IPS-18c (cell line): ENCODE data around the gene SLC12A9.
"Not testable (repeated sequence)": the region's sequence is repeated elsewhere in the genome, so short reads cannot be mapped to it uniquely, and the experiment has no call there.

Source experiments
- H3K4me3 ChIP-seq: 2 replicates; pipeline ENCODE4 v1.7.0; 2013; ENCODE audit warnings: low read depth, mild to moderate bottlenecking, low read length, moderate library complexity; ENCODE audit not compliant: insufficient read depth
- H3K9me3 ChIP-seq: one replicate; pipeline ENCODE4 v1.6.1; 2013; ENCODE audit warnings: mild to moderate bottlenecking, low read length, moderate library complexity; ENCODE audit not compliant: control insufficient read depth, insufficient read depth

The SLC12A9 gene

GRCh38 chr7:100852048-100852872, at the start of gene SLC12A9:
SLC12A9 (plus strand) TSS chr7:100852713; CDS start chr7:100854198, 1,485 bp downstream.
- H3K9me3 ChIP-seq: no peaks in the 10 kb centered on the region

GRCh38 chr7:100802951-100803350, 49.6 kb upstream of the SLC12A9 start:
- Histone ChIP-seq H3K4me3 (no peak overlapping the region), H3K9me3 (no peaks in the 10 kb centered on the region)

More at GRCh38 chr7:100852048-100852872, at the start of gene SLC12A9:
- peak within 1 kb of the TSS; percentile 89 for H3K4me3 ChIP-seq

GRCh38 chr7:100803398-100804161, 48.9 kb upstream of the SLC12A9 start:
- Histone ChIP-seq H3K9me3 (no peaks in the 10 kb centered on the region), H3K4me3 (no peak overlapping the region)

GRCh38 chr7:100804681-100805431, 47.7 kb upstream of the SLC12A9 start:
- Histone ChIP-seq H3K4me3 (no peak overlapping the region; the same call in 1 of the 2 replicates), H3K9me3 (no peaks in the 10 kb centered on the region)

GRCh38 chr7:100806276-100806675, 46.2 kb upstream of the SLC12A9 start:
- Histone ChIP-seq H3K9me3 (no peaks in the 10 kb centered on the region), H3K4me3 (no peak overlapping the region)

GRCh38 chr7:100806883-100807282, 45.6 kb upstream of the SLC12A9 start:
- not testable (repeated sequence) for H3K4me3 ChIP-seq, H3K9me3 ChIP-seq

- no peaks in the 10 kb centered on the region for H3K9me3 ChIP-seq
- no peak overlapping the region for H3K4me3 ChIP-seq
These were observed 44.1 kb upstream of the SLC12A9 start for GRCh38 chr7:100808354-100808875.

GRCh38 chr7:100811480-100811879, 41.0 kb upstream of the SLC12A9 start:
- H3K9me3 ChIP-seq: no peaks in the 10 kb centered on the region
- H3K4me3 ChIP-seq: no peak overlapping the region

GRCh38 chr7:100812729-100813128, 39.8 kb upstream of the SLC12A9 start:
- H3K9me3 ChIP-seq: no peaks in the 10 kb centered on the region
- H3K4me3 ChIP-seq: no peak overlapping the region

GRCh38 chr7:100816515-100816914, 36.0 kb upstream of the SLC12A9 start:
- not testable (repeated sequence) for H3K4me3 ChIP-seq

GRCh38 chr7:100817097-100817496, 35.4 kb upstream of the SLC12A9 start:
- Histone ChIP-seq H3K4me3 (no peak overlapping the region), H3K9me3 (no peaks in the 10 kb centered on the region)

More at GRCh38 chr7:100816515-100816914, 36.0 kb upstream of the SLC12A9 start:
- not testable (repeated sequence) for H3K9me3 ChIP-seq

GRCh38 chr7:100818366-100818765, 34.1 kb upstream of the SLC12A9 start:
- no peaks in the 10 kb centered on the region for H3K9me3 ChIP-seq
- no peak overlapping the region for H3K4me3 ChIP-seq

GRCh38 chr7:100818825-100819224, 33.7 kb upstream of the SLC12A9 start:
- no peak overlapping the region for H3K4me3 ChIP-seq
- no peaks in the 10 kb centered on the region for H3K9me3 ChIP-seq

- no peak overlapping the region for H3K4me3 ChIP-seq
These were observed 32.9 kb upstream of the SLC12A9 start for GRCh38 chr7:100819586-100819985.

GRCh38 chr7:100822236-100823139, 30.0 kb upstream of the SLC12A9 start:
- H3K9me3 ChIP-seq: no peaks in the 10 kb centered on the region
- H3K4me3 ChIP-seq: no peak overlapping the region

More at GRCh38 chr7:100819586-100819985, 32.9 kb upstream of the SLC12A9 start:
- H3K9me3 ChIP-seq: no peaks in the 10 kb centered on the region

GRCh38 chr7:100823140-100823525, 29.4 kb upstream of the SLC12A9 start:
- Histone ChIP-seq H3K4me3 (no peak overlapping the region), H3K9me3 (no peaks in the 10 kb centered on the region)
